Activated CD8-positive, alpha-beta memory T cell treated with anti-CD3 and anti-CD28 coated beads, Interleukin-2, amount 10 ng/mL, durations not matched to agents 7 days and 5 days (primary cell): ENCODE results near the gene SRSF11. TPM values are rescaled to one million over a fixed set of nuclear protein-coding genes. Genes with fewer than 3 reads are reported as not detected.
A peak's percentile ranks its signal among the peaks of the same experiment; 100 is the strongest.
"Not testable (repeated sequence)": the region's sequence is repeated elsewhere in the genome, so short reads cannot be mapped to it uniquely, and the experiment has no call there.

Experiments used
- ATAC-seq: fragments of 150-1000 bp; cut with Tn5 transposase; one replicate; pipeline ENCODE4 v1.10.0; 2021; ENCODE audit warnings: moderate library complexity
- CTCF ChIA-PET: fragments of 350-600 bp; sonication (Branson Sonifier 250); formaldehyde crosslinking; loops from one replicate; lab custom pipeline; 2021; ENCODE audit warnings: antibody characterized with exemption; lab: Charles Lee
- DNase-seq: peaks from one replicate; pipeline ENCODE4 v3.0.0-alpha.2; 2020
- H3K27ac Mint-ChIP-seq: one replicate; pipeline ENCODE4 v1.8.0; 2021; ENCODE audit warnings: mild to moderate bottlenecking, mixed read lengths
- H3K27me3 Mint-ChIP-seq: one replicate; pipeline ENCODE4 v1.8.0; 2021; ENCODE audit warnings: mixed read lengths
- H3K36me3 Mint-ChIP-seq: one replicate; pipeline ENCODE4 v1.8.0; 2021; ENCODE audit warnings: mild to moderate bottlenecking, mixed read lengths
- H3K4me1 Mint-ChIP-seq: one replicate; pipeline ENCODE4 v1.8.0; 2021; ENCODE audit warnings: mixed read lengths
- H3K4me3 Mint-ChIP-seq: one replicate; pipeline ENCODE4 v1.8.0; 2021; ENCODE audit warnings: mild to moderate bottlenecking, moderate library complexity, mixed read lengths
- H3K9me3 Mint-ChIP-seq: one replicate; pipeline ENCODE4 v1.8.0; 2022; ENCODE audit warnings: low read depth, mixed read lengths
- total RNA-seq, 2 experiments: library from RNA; stranded (reverse); gene quantifications; one replicate each; pipeline ENCODE4 v1.2.3, GENCODE V29; 2021

Gene SRSF11
- total RNA-seq, 2 experiments from 2014 or later = 190 to 196 TPM

DNA sequence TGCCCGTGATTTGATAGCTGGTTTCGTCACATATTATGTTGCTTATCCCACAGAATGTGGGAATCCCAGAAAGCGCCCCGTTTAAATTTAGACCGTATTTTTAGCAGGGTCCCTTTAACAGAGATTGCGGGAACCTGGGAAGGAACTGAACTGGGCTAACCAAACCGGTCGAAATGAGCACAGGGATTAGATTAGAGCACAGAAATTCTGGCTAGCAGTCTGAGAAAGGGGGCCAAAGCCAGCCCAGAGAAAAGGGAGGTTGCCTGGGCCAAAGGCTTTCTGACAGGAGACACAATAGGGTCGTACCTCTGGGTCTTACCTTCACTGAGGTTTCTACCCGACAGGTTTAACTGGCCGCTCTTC lies 16.1 kb upstream of the SRSF11 start:
- Mint-ChIP-seq H3K9me3 (no peaks in the 10 kb centered on the region), H3K4me1 (peaks cover 59% of the 10 kb centered on the region), H3K4me3 (peak overlapping the region; percentile 91), H3K27me3 (no peaks in the 10 kb centered on the region), H3K27ac (peak overlapping the region; percentile 100), H3K36me3 (peaks cover 10% of the 10 kb centered on the region)
- ATAC-seq (no peak), DNase-seq (no peak)
- CTCF ChIA-PET = interaction anchor here (1.5 kb wide), 1 partner anchor 876 kb away, joined by 6 read pairs; the partner anchor contains the start of gene ZRANB2

DNA sequence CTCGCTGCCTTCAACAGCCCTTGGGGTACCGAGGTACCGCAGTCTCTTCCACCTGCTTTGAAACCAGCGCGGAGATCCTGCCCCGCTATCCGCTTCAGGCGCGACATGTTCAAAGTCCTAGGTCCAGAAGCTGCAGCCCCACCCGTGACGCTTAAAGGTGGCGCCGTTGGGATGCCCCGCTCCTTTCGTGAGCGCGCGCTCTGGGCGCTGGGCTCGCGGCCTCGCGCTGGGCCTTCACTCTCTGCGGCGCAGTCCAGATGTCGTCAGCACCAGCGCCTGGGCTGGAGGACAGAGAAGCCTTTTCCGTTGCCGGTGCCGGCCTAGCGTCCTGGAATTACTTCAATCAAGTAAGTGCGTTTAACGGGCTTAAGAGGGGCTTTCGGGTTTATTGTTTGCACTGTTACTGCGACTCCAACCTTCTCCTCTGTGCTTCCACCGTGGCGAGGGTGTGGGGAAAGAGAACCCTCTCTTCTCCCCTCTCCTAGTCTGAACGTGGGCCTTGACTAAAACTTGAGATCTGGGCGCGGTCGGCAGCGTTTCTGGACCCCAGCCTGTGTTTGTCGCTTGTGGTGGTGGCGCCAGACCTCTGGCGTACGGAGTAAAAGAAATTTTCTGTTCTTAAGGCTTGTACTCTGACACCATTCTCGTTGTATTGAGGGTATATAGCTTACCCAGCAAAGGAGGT lies 15.6 kb upstream of the SRSF11 start, which contains the start of gene LRRC40:
Gene LRRC40 (minus strand): TSS at position 146 of the 685 bp plus-strand sequence. CDS start 39 bp downstream, at position 107.
- Mint-ChIP-seq H3K4me3 (peak within 1 kb of the TSS; percentile 91), H3K27ac (peak within 1 kb of the TSS; percentile 100), H3K27me3 (no peaks in the 10 kb centered on the region), H3K9me3 (no peaks in the 10 kb centered on the region), H3K4me1 (peaks cover 63% of the 10 kb centered on the region), H3K36me3 (peaks cover 10% of the 10 kb centered on the region)
- CTCF ChIA-PET = interaction anchor here (1.0 to 2.1 kb wide), 4 partner anchors 16 to 876 kb away, joined by 3 to 18 read pairs (median 5); partner anchors contain the start of genes SRSF11 and ZRANB2
- ATAC-seq (peak; percentile 98), DNase-seq (peak; percentile 98)

DNA sequence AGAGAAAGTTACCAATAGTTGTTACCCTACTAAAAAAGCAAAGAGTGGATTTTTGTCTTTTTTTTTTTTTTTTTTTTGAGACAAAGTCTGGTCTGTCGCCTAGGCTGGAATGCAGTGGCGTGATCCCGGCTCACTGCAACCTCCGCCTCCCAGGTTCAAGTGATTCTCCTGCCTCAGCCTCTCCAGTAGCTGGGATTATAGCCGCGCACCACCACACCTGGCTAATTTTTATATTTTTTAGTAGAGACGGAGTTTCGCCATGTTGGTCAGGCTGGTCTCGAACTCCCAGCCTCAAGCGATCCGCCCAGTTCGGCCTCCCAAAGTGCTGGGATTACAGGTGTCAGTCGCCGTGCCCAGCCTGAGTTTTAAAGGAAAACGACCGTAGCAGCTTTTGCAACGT lies 14.3 kb upstream of the SRSF11 start:
- peak overlapping the region; percentile 100 for H3K27ac Mint-ChIP-seq
- not testable (repeated sequence) for H3K9me3 Mint-ChIP-seq, H3K36me3 Mint-ChIP-seq, ATAC-seq, H3K27me3 Mint-ChIP-seq, DNase-seq
- H3K4me3 Mint-ChIP-seq = peak overlapping the region; percentile 91
- CTCF ChIA-PET = interaction anchor here (1.0 to 2.1 kb wide), 4 partner anchors 9 to 874 kb away, joined by 3 to 18 read pairs (median 4); partner anchors contain the start of genes SRSF11 and ZRANB2
- peaks cover 68% of the 10 kb centered on the region for H3K4me1 Mint-ChIP-seq

DNA sequence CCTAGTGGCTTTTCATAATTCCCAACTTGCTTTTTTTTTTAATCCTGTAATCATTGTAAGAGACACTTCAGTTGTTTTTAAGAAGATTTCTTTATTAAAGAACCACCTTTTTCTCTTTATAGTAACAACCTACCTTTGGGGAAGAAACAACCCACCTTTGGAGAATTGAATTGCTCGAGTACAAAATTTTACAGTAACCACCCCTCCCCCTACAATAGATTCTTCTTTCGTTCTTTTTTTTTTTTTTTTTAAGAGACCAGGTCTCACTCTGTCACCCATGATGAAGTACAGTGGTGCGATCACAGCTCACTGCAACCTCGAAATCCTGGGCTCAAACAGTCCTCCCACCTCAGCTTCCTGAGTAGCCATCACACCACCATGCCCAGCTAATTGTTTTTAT lies 13.7 kb upstream of the SRSF11 start:
- Mint-ChIP-seq H3K27me3 (no peaks in the 10 kb centered on the region), H3K9me3 (no peaks in the 10 kb centered on the region), H3K36me3 (peaks cover 10% of the 10 kb centered on the region), H3K4me3 (peak overlapping the region; percentile 91), H3K27ac (peak overlapping the region; percentile 68), H3K4me1 (peaks cover 64% of the 10 kb centered on the region)
- CTCF ChIA-PET = interaction anchor here (1.3 to 2.1 kb wide), 2 partner anchors 9 to 14 kb away, joined by 3 to 18 read pairs; partner anchors contain the start of gene SRSF11
- ATAC-seq = no peak
- no peak for DNase-seq

DNA sequence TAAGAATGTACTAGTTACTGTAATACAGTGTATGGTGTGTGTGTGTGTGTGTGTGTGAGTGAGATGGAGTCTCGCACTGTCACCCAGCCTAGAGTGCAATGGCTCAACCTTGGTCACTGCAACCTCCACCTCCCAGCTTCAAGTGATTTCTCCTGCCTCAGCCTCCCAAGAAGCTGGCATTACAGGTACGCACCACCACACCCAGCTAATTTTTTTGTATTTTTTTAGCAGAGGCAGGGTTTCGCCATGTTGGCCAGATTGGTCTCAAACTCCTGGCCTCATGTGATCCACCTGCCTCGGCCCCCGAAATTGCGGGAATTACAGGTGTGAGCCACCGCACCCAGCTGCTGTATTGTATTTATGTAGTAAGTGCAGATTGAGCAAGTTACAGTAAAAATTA lies 12.9 kb upstream of the SRSF11 start:
- CTCF ChIA-PET = interaction anchor here (0.8 to 1.6 kb wide), 4 partner anchors 8 to 15 kb away, joined by 3 to 11 read pairs (median 3); partner anchors contain the start of gene SRSF11
- Mint-ChIP-seq H3K27ac (peak overlapping the region; percentile 40), H3K27me3 (no peaks in the 10 kb centered on the region)

DNA sequence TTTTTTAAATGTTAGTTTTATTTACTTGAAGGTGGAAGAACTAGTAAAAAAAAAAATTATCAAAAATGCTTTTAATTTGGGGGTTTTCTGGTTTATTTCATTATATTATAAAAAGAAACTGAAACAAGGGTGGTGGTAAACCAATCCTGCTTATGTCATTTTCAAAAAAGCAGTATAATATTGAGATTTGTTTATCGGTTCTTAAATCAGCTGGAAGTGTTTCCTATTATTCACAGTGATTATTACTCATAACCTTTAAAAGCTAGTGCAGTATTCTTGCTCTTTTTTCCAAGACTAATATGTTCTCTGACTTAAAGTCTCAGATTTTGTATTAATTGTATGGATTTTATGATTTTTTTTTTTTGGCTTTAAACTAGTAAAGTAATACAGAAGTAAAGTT lies 10.4 kb upstream of the SRSF11 start:
- H3K36me3 Mint-ChIP-seq = peaks cover 15% of the 10 kb centered on the region
- H3K9me3 Mint-ChIP-seq = no peaks in the 10 kb centered on the region
- CTCF ChIA-PET = interaction anchor here (2.6 kb wide), 1 partner anchor 10 kb away, joined by 8 read pairs; the partner anchor contains the start of gene SRSF11
- no peak overlapping the region for H3K4me3 Mint-ChIP-seq
- ATAC-seq (peak; percentile 37), DNase-seq (no peak)
- H3K27me3 Mint-ChIP-seq = no peaks in the 10 kb centered on the region
- peak overlapping the region; percentile 65 for H3K27ac Mint-ChIP-seq
- H3K4me1 Mint-ChIP-seq = peaks cover 47% of the 10 kb centered on the region

More for the DNA sequence above, 12.9 kb upstream of the SRSF11 start:
- Mint-ChIP-seq H3K4me3 (peak overlapping the region; percentile 22), H3K4me1 (peaks cover 62% of the 10 kb centered on the region), H3K36me3 (peaks cover 10% of the 10 kb centered on the region), H3K9me3 (no peaks in the 10 kb centered on the region)
- no peak for ATAC-seq
- DNase-seq = no peak

DNA sequence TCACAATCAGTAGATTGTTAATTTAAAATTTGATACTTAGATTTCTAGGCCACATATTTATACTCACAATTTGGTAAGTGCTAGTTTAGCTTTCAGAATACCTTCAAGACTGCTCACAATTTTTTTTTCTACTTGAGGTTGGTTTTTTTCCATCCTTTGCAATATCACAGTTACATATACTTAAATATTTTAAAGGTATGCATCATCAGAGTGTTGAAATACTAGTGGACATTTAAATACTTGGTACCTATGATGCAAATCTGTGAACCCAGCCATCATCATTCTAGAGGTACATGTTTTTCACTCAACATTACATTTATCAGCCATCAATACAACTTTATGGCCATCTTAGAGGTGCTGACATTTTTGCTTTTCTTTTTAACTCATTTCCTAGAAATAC lies 9.6 kb upstream of the SRSF11 start:
- CTCF ChIA-PET = interaction anchor here (2.6 kb wide), 1 partner anchor 9 kb away, joined by 8 read pairs; the partner anchor contains the start of gene SRSF11
- Mint-ChIP-seq H3K4me1 (peaks cover 47% of the 10 kb centered on the region), H3K36me3 (peaks cover 17% of the 10 kb centered on the region), H3K27me3 (no peaks in the 10 kb centered on the region), H3K9me3 (no peaks in the 10 kb centered on the region), H3K27ac (peak overlapping the region; percentile 59), H3K4me3 (no peak overlapping the region)
- DNase-seq (no peak), ATAC-seq (no peak)

DNA sequence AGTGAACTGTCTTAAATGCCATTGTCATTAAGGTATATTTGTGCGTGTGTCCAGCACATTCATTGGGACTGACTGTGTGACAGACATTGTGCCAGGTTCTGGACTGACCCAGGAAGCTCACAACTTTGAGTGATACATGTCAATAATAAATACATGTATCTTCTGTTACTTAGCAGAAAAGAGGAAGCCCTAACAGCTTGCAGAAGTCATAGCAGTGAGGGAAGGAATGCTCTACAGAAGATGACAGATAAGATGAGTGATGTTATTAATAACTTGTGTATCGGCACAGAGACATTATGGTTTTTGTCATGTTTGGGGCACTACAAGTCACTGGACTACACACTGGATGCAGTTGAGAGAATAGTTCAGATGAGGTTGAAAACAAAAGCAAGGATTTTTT lies 1.2 kb upstream of the SRSF11 start:
- H3K36me3 Mint-ChIP-seq = peaks cover 43% of the 10 kb centered on the region
- CTCF ChIA-PET = interaction anchor here (1.7 to 2.8 kb wide), 3 partner anchors 9 to 14 kb away, joined by 8 to 18 read pairs (median 11); no protein-coding TSS in a partner anchor
- peaks cover 35% of the 10 kb centered on the region for H3K4me1 Mint-ChIP-seq
- peak overlapping the region; percentile 29 for H3K4me3 Mint-ChIP-seq
- ATAC-seq (no peak), DNase-seq (no peak)
- no peaks in the 10 kb centered on the region for H3K9me3 Mint-ChIP-seq
- no peaks in the 10 kb centered on the region for H3K27me3 Mint-ChIP-seq
- peak overlapping the region; percentile 74 for H3K27ac Mint-ChIP-seq

DNA sequence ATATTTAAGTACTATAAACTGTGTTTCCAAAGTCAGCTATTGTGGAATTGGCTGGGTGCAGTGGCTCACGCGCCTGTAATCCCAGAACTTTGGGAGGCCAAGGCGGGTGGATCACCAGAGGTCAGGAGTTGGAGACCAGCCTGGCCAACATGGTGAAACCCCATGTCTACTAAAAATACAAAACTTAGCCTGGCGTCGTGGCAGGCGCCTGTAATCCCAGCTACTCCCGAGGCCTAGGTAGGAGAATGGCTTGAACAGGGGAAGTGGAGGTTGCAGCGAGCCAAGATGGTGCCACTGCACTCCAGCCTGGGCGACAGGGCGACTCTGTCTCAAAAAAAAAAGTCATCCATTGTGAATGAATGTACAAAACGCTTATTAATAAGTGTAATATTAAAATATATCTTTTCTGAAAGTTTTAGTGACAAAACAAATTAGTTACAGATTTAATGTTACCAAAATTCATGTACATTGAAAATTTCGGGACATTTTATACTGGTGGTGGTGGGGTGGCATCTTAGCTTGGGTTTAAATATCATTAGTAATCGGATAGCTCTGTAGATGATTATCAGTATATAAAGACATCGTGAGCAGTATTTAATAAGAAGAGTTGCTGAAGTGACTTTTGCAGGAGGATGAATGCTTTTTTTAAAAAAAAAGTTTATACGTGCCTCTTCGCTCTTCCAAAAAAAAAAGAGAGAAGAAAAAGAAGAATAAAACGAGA lies 503 bp upstream of the SRSF11 start:
- no peaks in the 10 kb centered on the region for H3K27me3 Mint-ChIP-seq
- CTCF ChIA-PET = interaction anchor here (1.2 to 2.8 kb wide), 5 partner anchors 9 to 133 kb away, joined by 4 to 18 read pairs (median 8); partner anchors contain the start of gene ANKRD13C
- peaks cover 39% of the 10 kb centered on the region for H3K4me1 Mint-ChIP-seq
- H3K36me3 Mint-ChIP-seq = peaks cover 37% of the 10 kb centered on the region
- DNase-seq = no peak
- peak overlapping the region; percentile 88 for H3K4me3 Mint-ChIP-seq
- H3K27ac Mint-ChIP-seq = peak overlapping the region; percentile 94
- H3K9me3 Mint-ChIP-seq = no peaks in the 10 kb centered on the region
- peak; percentile 0 for ATAC-seq

DNA sequence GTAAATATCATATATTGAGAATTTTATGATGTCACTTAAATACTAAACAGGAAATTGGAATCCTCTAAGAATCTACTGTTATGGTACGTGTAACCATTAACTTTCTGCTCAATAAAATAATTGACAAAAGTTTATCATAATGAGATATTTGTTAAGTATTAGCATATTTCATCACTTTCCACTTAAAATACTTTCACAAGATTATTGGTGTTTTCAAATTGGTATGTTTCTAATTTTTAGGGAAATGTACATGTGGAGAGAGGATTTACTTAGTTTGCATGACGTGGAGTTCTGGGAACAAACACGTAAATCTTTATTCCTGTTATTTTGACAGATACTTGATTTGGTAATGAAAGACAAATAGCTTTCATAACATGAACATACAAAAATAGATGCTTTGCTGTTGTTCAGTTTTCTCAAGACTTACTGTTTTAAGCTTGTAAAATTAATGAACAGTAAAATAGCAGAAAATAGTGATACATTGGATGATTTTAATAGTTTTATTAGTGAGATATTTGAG lies 1.6 kb downstream of the SRSF11 start:
- Mint-ChIP-seq H3K4me3 (peak overlapping the region; percentile 88), H3K4me1 (peaks cover 53% of the 10 kb centered on the region), H3K27ac (peak overlapping the region; percentile 94), H3K9me3 (no peaks in the 10 kb centered on the region), H3K36me3 (peaks cover 35% of the 10 kb centered on the region), H3K27me3 (no peaks in the 10 kb centered on the region)
- DNase-seq (no peak), ATAC-seq (no peak)
- CTCF ChIA-PET = interaction anchor here (0.8 to 2.8 kb wide), 2 partner anchors 14 to 16 kb away, joined by 3 to 18 read pairs; no protein-coding TSS in a partner anchor

DNA sequence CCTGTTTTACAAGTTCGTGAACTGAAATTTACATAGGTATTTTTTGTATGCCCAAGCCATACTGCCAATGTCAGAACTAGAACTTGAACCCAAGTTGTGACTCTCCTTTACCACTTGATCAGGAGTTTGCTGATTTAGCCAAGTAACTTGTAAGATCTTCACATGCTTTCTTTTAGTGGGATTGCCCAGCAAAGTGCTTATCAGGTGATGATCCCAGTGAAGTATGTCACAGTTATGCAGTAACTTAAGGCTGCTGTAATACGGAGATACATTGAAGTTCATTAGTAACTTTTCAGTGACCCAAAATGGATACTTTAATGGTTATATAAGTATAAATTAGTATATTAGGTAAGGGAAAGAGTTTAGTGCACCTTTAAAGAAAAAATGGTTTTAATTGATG lies 3.8 kb downstream of the SRSF11 start:
- Mint-ChIP-seq H3K27ac (peak overlapping the region; percentile 17), H3K36me3 (peaks cover 42% of the 10 kb centered on the region), H3K4me3 (no peak overlapping the region), H3K27me3 (no peaks in the 10 kb centered on the region), H3K9me3 (no peaks in the 10 kb centered on the region), H3K4me1 (peaks cover 53% of the 10 kb centered on the region)
- DNase-seq = no peak
- ATAC-seq = no peak
- CTCF ChIA-PET = no interaction called here

DNA sequence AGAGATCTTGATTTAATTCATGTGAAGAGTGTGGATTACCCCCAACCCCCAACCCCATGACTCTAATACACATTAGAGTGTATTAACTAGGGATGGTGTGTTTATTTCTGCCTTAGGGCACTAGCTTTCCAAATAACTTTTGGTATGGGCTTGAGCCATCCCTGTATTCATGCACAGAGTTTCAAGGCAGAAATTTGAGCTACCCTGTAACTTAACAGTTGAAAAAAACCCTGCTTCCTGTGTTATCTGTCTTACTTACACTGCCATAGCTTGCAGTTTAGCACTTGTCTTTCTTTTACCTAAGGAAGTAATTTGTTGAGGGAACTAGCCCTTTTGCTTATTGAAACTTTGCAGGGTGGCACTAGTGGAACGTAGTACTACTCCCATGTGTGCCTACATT lies 6.3 kb downstream of the SRSF11 start:
- peaks cover 52% of the 10 kb centered on the region for H3K36me3 Mint-ChIP-seq
- no peaks in the 10 kb centered on the region for H3K9me3 Mint-ChIP-seq
- no peaks in the 10 kb centered on the region for H3K27me3 Mint-ChIP-seq
- no peak for DNase-seq
- CTCF ChIA-PET = interaction anchor here (0.6 to 1.8 kb wide), 3 partner anchors 18 to 127 kb away, joined by 3 to 5 read pairs (median 3); partner anchors contain the start of gene ANKRD13C
- H3K4me1 Mint-ChIP-seq = peaks cover 54% of the 10 kb centered on the region
- peak overlapping the region; percentile 7 for H3K4me3 Mint-ChIP-seq
- H3K27ac Mint-ChIP-seq = peak overlapping the region; percentile 82
- ATAC-seq = peak; percentile 71

DNA sequence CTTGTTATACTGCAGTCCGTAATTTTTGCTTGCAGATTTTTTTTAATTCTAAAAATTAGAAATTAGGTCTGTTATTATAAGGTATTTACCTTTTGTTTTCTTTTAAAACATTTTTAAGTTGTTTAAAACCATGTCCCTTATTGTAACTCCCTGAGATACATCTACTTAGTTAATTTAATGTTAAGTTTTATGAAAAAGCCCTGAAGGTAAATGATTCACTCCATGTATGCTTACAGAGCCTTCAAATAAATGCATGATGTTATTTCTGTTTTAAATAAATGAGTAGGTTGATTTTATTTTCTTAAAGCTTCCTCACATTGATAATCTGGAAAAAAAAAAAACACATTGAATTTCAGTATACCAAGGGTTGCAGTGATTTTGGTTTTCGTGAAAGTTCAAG lies 7.5 kb downstream of the SRSF11 start:
- CTCF ChIA-PET = no interaction called here

More for the DNA sequence above, 7.5 kb downstream of the SRSF11 start:
- Mint-ChIP-seq H3K9me3 (no peaks in the 10 kb centered on the region), H3K27me3 (no peaks in the 10 kb centered on the region), H3K4me1 (peaks cover 45% of the 10 kb centered on the region), H3K36me3 (peaks cover 50% of the 10 kb centered on the region), H3K4me3 (no peak overlapping the region), H3K27ac (no peak overlapping the region)
- no peak for DNase-seq
- ATAC-seq = no peak
